HepG2 (cell line): ENCODE results near the gene UBXN2A. TPM values are rescaled to one million over a fixed set of nuclear protein-coding genes. Genes with fewer than 3 reads are reported as not detected.

ENCODE experiments used
- ATF7 ChIP-seq, 2 experiments: fragments of 450-650 bp in 1 of 2; sonication (generic) in 1 of 2; formaldehyde crosslinking in 1 of 2; IDR thresholded peaks; 2 replicates each; pipeline versions ENCODE4 v1.4.0 to v1.6.1; 2016 to 2020; ENCODE audit warnings: antibody characterized with exemption in 1 of 2, mild to moderate bottlenecking in 1 of 2, missing genetic modification reagents in 1 of 2
- ATRX ChIP-seq: sonication (generic); formaldehyde crosslinking; IDR thresholded peaks from 2 replicates; pipeline ENCODE4 v1.4.0; 2020; ENCODE audit warnings: missing genetic modification reagents, borderline replicate concordance
- CCAR2 ChIP-seq: fragments of 200-400 bp; formaldehyde crosslinking; optimal IDR thresholded peaks from 2 replicates; pipeline ENCODE3; 2018; ENCODE audit warnings: low read depth, mild to moderate bottlenecking, low read length, moderate library complexity
- DRAP1 ChIP-seq: IDR thresholded peaks from 2 replicates; pipeline ENCODE4 v1.6.1; 2016; ENCODE audit warnings: missing genetic modification reagents, missing compliant biosample characterization
- HNF1B ChIP-seq: sonication (generic); formaldehyde crosslinking; IDR thresholded peaks from 2 replicates; pipeline ENCODE4 v1.5.1; 2020; ENCODE audit warnings: mild to moderate bottlenecking, moderate library complexity, missing genetic modification reagents
- HNRNPK ChIP-seq: fragments of 200-400 bp; formaldehyde crosslinking; IDR thresholded peaks from 2 replicates; pipeline ENCODE4 v1.6.1; 2018; ENCODE audit warnings: low read length, low read depth, moderate library complexity, mild to moderate bottlenecking; ENCODE audit not compliant: poor library complexity, severe bottlenecking
- HNRNPLL ChIP-seq: fragments of 200-400 bp; formaldehyde crosslinking; IDR thresholded peaks from 2 replicates; pipeline ENCODE4 v1.6.1; 2017; ENCODE audit warnings: mild to moderate bottlenecking, low read depth, low read length; ENCODE audit not compliant: poor library complexity, severe bottlenecking
- HNRNPUL1 ChIP-seq: fragments of 200-400 bp; formaldehyde crosslinking; IDR thresholded peaks from 2 replicates; pipeline ENCODE4 v1.6.1; 2017; ENCODE audit warnings: low read depth, mild to moderate bottlenecking, low read length, moderate library complexity
- MAFG ChIP-seq: sonication (generic); formaldehyde crosslinking; IDR thresholded peaks from 2 replicates; pipeline ENCODE4 v1.5.1; 2020; ENCODE audit warnings: mild to moderate bottlenecking, missing genetic modification reagents
- SNAPC2 ChIP-seq: sonication (generic); formaldehyde crosslinking; IDR thresholded peaks from 2 replicates; pipeline ENCODE4 v1.8.1; 2022; ENCODE audit warnings: mild to moderate bottlenecking, missing genetic modification reagents
- SNAPC5 ChIP-seq: sonication (generic); formaldehyde crosslinking; IDR thresholded peaks from 2 replicates; pipeline ENCODE4 v1.8.1; 2023; ENCODE audit warnings: mild to moderate bottlenecking, missing genetic modification reagents, borderline replicate concordance
- WIZ ChIP-seq: sonication (generic); formaldehyde crosslinking; IDR thresholded peaks from 2 replicates; pipeline ENCODE4 v1.5.1; 2020; ENCODE audit warnings: mild to moderate bottlenecking, missing genetic modification reagents
- ZFP41 ChIP-seq: sonication (generic); formaldehyde crosslinking; IDR thresholded peaks from 2 replicates; pipeline ENCODE4 v1.4.0; 2020; ENCODE audit warnings: mild to moderate bottlenecking, missing genetic modification reagents, borderline replicate concordance
- ZNF160 ChIP-seq: sonication (generic); formaldehyde crosslinking; IDR thresholded peaks from 2 replicates; pipeline ENCODE4 v1.8.0; 2022; ENCODE audit warnings: mild to moderate bottlenecking, inconsistent platforms, missing genetic modification reagents
- ZNF251 ChIP-seq: sonication (generic); formaldehyde crosslinking; IDR thresholded peaks from 2 replicates; pipeline ENCODE4 v1.9.0; 2021; ENCODE audit warnings: mild to moderate bottlenecking, missing genetic modification reagents
- ZNF431 ChIP-seq: sonication (generic); formaldehyde crosslinking; IDR thresholded peaks from 2 replicates; pipeline ENCODE4 v1.9.0; 2022; ENCODE audit warnings: missing genetic modification reagents, low read depth, mild to moderate bottlenecking, borderline replicate concordance
- ZNF501 ChIP-seq: sonication (generic); formaldehyde crosslinking; IDR thresholded peaks from 2 replicates; pipeline ENCODE4 v1.5.1; 2020; ENCODE audit warnings: mild to moderate bottlenecking, moderate library complexity, missing genetic modification reagents
- ZNF619 ChIP-seq: sonication (generic); formaldehyde crosslinking; IDR thresholded peaks from 2 replicates; pipeline ENCODE4 v1.4.0; 2020; ENCODE audit warnings: mild to moderate bottlenecking, missing genetic modification reagents
- ZNF672 ChIP-seq: sonication (generic); formaldehyde crosslinking; IDR thresholded peaks from 2 replicates; pipeline ENCODE4 v1.8.1; 2022; ENCODE audit warnings: missing genetic modification reagents
- ZNF678 ChIP-seq: sonication (generic); formaldehyde crosslinking; IDR thresholded peaks from 2 replicates; pipeline ENCODE4 v1.4.0; 2020; ENCODE audit warnings: mild to moderate bottlenecking, missing genetic modification reagents
- ZNF709 ChIP-seq: sonication (generic); formaldehyde crosslinking; IDR thresholded peaks from 2 replicates; pipeline ENCODE4 v1.5.0; 2020; ENCODE audit warnings: mild to moderate bottlenecking, missing genetic modification reagents
- ZNF749 ChIP-seq: sonication (generic); formaldehyde crosslinking; IDR thresholded peaks from 2 replicates; pipeline ENCODE4 v1.8.0; 2022; ENCODE audit warnings: mild to moderate bottlenecking, missing genetic modification reagents, moderate library complexity, borderline replicate concordance
- polyA plus RNA-seq, 8 experiments: library from polyadenylated mRNA; depleted of rRNA in 3 of 8; stranded (reverse) in 7 of 8; unstranded in 1 of 8; fragments of >200 nt; fragmentation: Illumina TruSeq in 4 of 8; extraction: Trizol in 4 of 8; gene quantifications; 2 replicates each; pipeline versions ENCODE4 v1.2.1 to v1.2.3, GENCODE V29; 2011 to 2016; ENCODE audit warnings: low read depth in 4 of 8, missing spikeins in 1 of 8, mixed read lengths in 1 of 8; ENCODE audit not compliant: insufficient read depth in 1 of 8
- total RNA-seq, 5 experiments: library from RNA; depleted of rRNA; stranded (reverse); fragments of >200 nt; fragmentation: Illumina TruSeq; extraction: Trizol; gene quantifications; 2 replicates each; pipeline ENCODE4 v1.2.3, GENCODE V29; 2016; ENCODE audit warnings: low read depth in 1 of 5
- TF ChIP-seq, protein P1 (sequence below): sonication (generic); formaldehyde crosslinking; IDR thresholded peaks from 2 replicates; pipeline ENCODE4 v1.4.0; 2020; ENCODE audit warnings: missing genetic modification reagents
- TF ChIP-seq, protein P2 (sequence below), 2 experiments: fragments of 450-650 bp in 1 of 2; sonication (generic) in 1 of 2; formaldehyde crosslinking; IDR thresholded peaks; 2 replicates each; pipeline versions ENCODE4 v1.5.0 to v1.8.0; 2020 to 2022; ENCODE audit warnings: mild to moderate bottlenecking in 1 of 2, missing genetic modification reagents in 1 of 2

Gene UBXN2A
- total and polyA plus RNA-seq, 2 of the 13 experiments (the other 11 are each of a cell fraction or from before 2014, with no cell fraction given), result 8.3 to 20.9 TPM

DNA sequence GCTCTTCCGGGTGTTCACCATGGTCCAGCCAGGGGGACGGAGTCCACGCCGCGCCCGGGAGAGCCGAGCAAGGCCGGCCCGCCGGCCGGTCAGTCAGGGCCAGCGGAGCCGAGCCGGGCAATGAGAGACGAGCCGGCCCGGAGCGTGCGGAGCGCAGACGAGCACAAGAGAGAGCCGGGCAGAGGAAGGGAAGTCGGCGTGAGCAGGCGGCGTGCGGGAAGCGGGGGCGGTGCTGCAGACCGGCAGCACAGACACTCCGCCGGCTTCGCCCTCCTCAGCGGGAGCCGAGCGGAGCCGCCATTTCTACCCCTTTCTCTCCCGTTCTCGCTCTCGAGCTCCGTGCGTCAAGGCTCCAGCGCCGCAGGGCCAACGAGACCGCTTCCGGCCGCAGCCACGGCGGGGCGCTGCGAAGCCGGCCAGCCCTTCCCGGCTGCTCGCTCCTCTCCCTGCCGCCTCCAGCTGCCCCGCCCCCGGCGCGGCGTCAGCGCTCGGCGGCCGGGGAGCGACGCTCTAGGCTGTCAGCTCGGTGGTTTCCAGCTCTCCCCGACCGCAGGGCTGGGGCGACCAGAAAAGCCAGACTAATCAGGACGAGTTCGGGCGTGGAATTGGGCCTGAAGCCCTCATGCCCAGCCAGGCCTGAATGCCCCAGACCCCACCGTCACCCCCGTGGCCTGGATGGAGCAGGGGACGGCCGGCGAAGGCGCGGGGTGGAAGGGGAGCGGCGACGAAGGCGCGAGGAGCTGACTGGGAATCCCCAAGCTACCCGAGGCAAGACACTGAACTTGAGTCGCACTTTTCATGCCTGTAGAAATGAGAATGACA, 13.3 kb upstream of the UBXN2A start, which contains the start of gene ATAD2B (continued):
- TF ChIP-seq ZNF619 (peak; percentile 63; the same call in 1 of the 2 replicates), HNF1B (peak; percentile 74), ZNF678 (CRISPR knock-in tag) (no peak), ZFP41 (CRISPR knock-in tag) (no peak; the same call in 1 of the 2 replicates), ATF7 (IDR thresholded peaks at IDR 0.05) (no peak), ATF7 (CRISPR knock-in tag; IDR thresholded peaks at IDR 0.05) (peak; percentile 76), ZNF160 (CRISPR knock-in tag) (peak; percentile 88; the same call in 1 of the 2 replicates), ZNF709 (CRISPR knock-in tag) (peak; percentile 98), ZNF251 (no peak), ATRX (CRISPR knock-in tag) (no peak), CCAR2 (no peak), HNRNPLL (peak; percentile 87), HNRNPUL1 (no peak; the same call in 1 of the 2 replicates), ZNF501 (CRISPR knock-in tag) (peak; percentile 83), WIZ (no peak), ZNF749 (CRISPR knock-in tag) (peak; percentile 95), DRAP1 (peak; percentile 88), HNRNPK (peak; percentile 74), ZNF672 (CRISPR knock-in tag) (peak; percentile 97), SNAPC2 (CRISPR knock-in tag) (peak; percentile 96), SNAPC5 (CRISPR knock-in tag) (peak; percentile 80; the same call in 1 of the 2 replicates), ZNF431 (CRISPR knock-in tag) (peak; percentile 95), MAFG (CRISPR knock-in tag) (0 out of 2 replicates have a peak, but pooled peaks have one; percentile 37)
- TF ChIP-seq, protein P1, sequence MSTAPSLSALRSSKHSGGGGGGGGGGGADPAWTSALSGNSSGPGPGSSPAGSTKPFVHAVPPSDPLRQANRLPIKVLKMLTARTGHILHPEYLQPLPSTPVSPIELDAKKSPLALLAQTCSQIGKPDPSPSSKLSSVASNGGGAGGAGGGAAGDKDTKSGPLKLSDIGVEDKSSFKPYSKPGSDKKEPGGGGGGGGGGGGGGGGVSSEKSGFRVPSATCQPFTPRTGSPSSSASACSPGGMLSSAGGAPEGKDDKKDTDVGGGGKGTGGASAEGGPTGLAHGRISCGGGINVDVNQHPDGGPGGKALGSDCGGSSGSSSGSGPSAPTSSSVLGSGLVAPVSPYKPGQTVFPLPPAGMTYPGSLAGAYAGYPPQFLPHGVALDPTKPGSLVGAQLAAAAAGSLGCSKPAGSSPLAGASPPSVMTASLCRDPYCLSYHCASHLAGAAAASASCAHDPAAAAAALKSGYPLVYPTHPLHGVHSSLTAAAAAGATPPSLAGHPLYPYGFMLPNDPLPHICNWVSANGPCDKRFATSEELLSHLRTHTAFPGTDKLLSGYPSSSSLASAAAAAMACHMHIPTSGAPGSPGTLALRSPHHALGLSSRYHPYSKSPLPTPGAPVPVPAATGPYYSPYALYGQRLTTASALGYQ (CRISPR knock-in tag), result peak; percentile 33; the same call in 1 of the 2 replicates
- TF ChIP-seq, protein P2, sequence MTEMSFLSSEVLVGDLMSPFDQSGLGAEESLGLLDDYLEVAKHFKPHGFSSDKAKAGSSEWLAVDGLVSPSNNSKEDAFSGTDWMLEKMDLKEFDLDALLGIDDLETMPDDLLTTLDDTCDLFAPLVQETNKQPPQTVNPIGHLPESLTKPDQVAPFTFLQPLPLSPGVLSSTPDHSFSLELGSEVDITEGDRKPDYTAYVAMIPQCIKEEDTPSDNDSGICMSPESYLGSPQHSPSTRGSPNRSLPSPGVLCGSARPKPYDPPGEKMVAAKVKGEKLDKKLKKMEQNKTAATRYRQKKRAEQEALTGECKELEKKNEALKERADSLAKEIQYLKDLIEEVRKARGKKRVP (CRISPR knock-in tag; IDR thresholded peaks at IDR 0.05), result peak in 1 of 2 experiments; percentile 87; a peak in 2 of 4 replicates
